Measurements from ENCODE around the gene ADAT1. TPM values are rescaled to one million over a fixed set of nuclear protein-coding genes. Genes with fewer than 3 reads are reported as not detected.
A peak's percentile ranks its signal among the peaks of the same experiment; 100 is the strongest.

ADAT1 gene
- polyA plus RNA-seq, 1 of the 3 experiments (the other 2 are of a cell fraction), result 51.1 TPM

DNA sequence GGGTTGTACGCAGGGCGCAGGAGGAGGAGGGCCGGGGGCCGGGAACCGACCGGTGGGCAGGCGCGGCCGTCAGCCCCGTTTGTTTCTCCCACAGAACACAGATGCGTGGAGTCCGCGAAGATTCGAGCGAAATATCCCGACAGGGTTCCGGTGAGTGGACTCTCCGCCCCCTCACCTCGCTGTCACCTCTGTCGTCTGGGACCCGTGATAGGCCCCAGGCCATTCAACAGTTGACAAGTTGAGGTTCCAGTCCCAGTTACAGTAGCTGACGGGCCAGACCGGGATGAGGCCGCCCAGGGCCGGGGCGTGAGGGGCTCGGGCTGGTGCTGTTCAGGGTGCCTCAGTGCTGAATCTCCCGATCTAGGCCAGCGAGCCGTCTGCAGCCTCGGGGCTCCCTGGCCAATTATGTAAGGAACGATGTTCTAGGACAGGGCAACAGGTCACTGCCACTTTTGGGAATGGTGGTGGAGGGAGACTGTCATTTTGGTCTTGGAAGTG lies 56.3 kb downstream of the ADAT1 start:
- POLR2A ChIA-PET, result interaction anchor here (1.1 to 1.9 kb wide), 2 partner anchors 11 to 24 kb away, joined by 3 to 5 read pairs; partner anchors contain the start of gene TMEM231

More for the DNA sequence above, 56.3 kb downstream of the ADAT1 start:
- peak; percentile 46 for DNase-seq
- H3K4me2 ChIP-seq, result peak overlapping the region; percentile 99
- H3K4me3 ChIP-seq (ENCODE audit: low read depth in 2 of 2, low read length in 1 of 2), result peak overlapping the region; percentile 80 to 88
- no peaks in the 10 kb centered on the region; the same call in 1 of the 2 replicates for H3K27me3 ChIP-seq (ENCODE audit: insufficient read depth)
- TF ChIP-seq TAF1 (IDR thresholded peaks at IDR 0.05; ENCODE audit: borderline replicate concordance, low read depth, low read length), result no peak
- TF ChIP-seq, protein P1, sequence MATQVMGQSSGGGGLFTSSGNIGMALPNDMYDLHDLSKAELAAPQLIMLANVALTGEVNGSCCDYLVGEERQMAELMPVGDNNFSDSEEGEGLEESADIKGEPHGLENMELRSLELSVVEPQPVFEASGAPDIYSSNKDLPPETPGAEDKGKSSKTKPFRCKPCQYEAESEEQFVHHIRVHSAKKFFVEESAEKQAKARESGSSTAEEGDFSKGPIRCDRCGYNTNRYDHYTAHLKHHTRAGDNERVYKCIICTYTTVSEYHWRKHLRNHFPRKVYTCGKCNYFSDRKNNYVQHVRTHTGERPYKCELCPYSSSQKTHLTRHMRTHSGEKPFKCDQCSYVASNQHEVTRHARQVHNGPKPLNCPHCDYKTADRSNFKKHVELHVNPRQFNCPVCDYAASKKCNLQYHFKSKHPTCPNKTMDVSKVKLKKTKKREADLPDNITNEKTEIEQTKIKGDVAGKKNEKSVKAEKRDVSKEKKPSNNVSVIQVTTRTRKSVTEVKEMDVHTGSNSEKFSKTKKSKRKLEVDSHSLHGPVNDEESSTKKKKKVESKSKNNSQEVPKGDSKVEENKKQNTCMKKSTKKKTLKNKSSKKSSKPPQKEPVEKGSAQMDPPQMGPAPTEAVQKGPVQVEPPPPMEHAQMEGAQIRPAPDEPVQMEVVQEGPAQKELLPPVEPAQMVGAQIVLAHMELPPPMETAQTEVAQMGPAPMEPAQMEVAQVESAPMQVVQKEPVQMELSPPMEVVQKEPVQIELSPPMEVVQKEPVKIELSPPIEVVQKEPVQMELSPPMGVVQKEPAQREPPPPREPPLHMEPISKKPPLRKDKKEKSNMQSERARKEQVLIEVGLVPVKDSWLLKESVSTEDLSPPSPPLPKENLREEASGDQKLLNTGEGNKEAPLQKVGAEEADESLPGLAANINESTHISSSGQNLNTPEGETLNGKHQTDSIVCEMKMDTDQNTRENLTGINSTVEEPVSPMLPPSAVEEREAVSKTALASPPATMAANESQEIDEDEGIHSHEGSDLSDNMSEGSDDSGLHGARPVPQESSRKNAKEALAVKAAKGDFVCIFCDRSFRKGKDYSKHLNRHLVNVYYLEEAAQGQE (IDR thresholded peaks at IDR 0.05; ENCODE audit: low read depth, low read length), result peak; percentile 89
- TF ChIP-seq, protein P2, sequence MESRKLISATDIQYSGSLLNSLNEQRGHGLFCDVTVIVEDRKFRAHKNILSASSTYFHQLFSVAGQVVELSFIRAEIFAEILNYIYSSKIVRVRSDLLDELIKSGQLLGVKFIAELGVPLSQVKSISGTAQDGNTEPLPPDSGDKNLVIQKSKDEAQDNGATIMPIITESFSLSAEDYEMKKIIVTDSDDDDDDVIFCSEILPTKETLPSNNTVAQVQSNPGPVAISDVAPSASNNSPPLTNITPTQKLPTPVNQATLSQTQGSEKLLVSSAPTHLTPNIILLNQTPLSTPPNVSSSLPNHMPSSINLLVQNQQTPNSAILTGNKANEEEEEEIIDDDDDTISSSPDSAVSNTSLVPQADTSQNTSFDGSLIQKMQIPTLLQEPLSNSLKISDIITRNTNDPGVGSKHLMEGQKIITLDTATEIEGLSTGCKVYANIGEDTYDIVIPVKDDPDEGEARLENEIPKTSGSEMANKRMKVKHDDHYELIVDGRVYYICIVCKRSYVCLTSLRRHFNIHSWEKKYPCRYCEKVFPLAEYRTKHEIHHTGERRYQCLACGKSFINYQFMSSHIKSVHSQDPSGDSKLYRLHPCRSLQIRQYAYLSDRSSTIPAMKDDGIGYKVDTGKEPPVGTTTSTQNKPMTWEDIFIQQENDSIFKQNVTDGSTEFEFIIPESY (IDR thresholded peaks at IDR 0.05; ENCODE audit: borderline replicate concordance, low read depth), result no peak
- TF ChIP-seq, protein P3, sequence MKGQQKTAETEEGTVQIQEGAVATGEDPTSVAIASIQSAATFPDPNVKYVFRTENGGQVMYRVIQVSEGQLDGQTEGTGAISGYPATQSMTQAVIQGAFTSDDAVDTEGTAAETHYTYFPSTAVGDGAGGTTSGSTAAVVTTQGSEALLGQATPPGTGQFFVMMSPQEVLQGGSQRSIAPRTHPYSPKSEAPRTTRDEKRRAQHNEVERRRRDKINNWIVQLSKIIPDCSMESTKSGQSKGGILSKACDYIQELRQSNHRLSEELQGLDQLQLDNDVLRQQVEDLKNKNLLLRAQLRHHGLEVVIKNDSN (IDR thresholded peaks at IDR 0.05; ENCODE audit: borderline replicate concordance, low read depth), result no peak
- TF ChIP-seq EZH2phosphoT487 (IDR thresholded peaks at IDR 0.05; ENCODE audit: borderline replicate concordance, low read depth), result no peak
- TF ChIP-seq CHD2 (IDR thresholded peaks at IDR 0.05; ENCODE audit: low read length, partially characterized antibody), result no peak
- peak overlapping the region; percentile 37 to 64; a peak in 2 of 4 replicates for H3K27ac ChIP-seq (ENCODE audit: low read depth in 2 of 2, low read length in 1 of 2)
- H3K4me1 ChIP-seq (ENCODE audit: control insufficient read depth in 1 of 2, insufficient read depth in 2 of 2, low read depth in 1 of 2, low read length in 1 of 2), result peaks cover 14 to 16% of the 10 kb centered on the region in 2 experiments; a peak in 3 of 4 replicates
- no peaks in the 10 kb centered on the region for H3K9me3 ChIP-seq
- H3F3A ChIP-seq (replicated peaks; ENCODE audit: insufficient read depth), result peaks cover 10% of the 10 kb centered on the region
- H3K9me2 ChIP-seq, result no peaks in the 10 kb centered on the region
- CTCF ChIA-PET, result interaction anchor here (1.0 to 1.2 kb wide), 3 partner anchors 55 to 122 kb away, joined by 3 to 4 read pairs (median 3); no protein-coding TSS in a partner anchor
- peaks cover 29 to 37% of the 10 kb centered on the region in 2 experiments for H3K36me3 ChIP-seq (replicated peaks in 1 of 2; ENCODE audit: control insufficient read depth in 1 of 2, insufficient read depth in 2 of 2, low read length in 1 of 2)
- H3K9ac ChIP-seq, result peak overlapping the region; percentile 86
- peaks cover 43% of the 10 kb centered on the region for H3K79me2 ChIP-seq (ENCODE audit: insufficient read depth)
- H4K20me1 ChIP-seq (ENCODE audit: insufficient read depth), result peaks cover 13% of the 10 kb centered on the region
- WGBS (ENCODE audit: low lambda C conversion rate), result 1% methylated on average over 10 of the region's 32 CpGs
- peak overlapping the region; percentile 88; the same call in 1 of the 2 replicates for H2AFZ ChIP-seq (ENCODE audit: low read depth)
